Right renal cortex interstitium (tissue), 3 donors: Measurements from ENCODE around the gene DYNLT2B. TPM values are rescaled to one million over a fixed set of nuclear protein-coding genes. Genes with fewer than 3 reads are reported as not detected.
"Not testable (repeated sequence)": the region's sequence is repeated elsewhere in the genome, so short reads cannot be mapped to it uniquely, and the experiment has no call there.

Experiments
- DNase-seq, 3 donors: peaks; one replicate each; pipeline ENCODE4 v3.0.0-alpha.2; 2013; ENCODE audit warnings: low read depth in 3 of 3, low spot score in 2 of 3
- polyA plus RNA-seq, 3 donors: library from polyadenylated mRNA; unstranded; fragments of 120-200 nt; gene quantifications; one replicate each; pipeline ENCODE4 v1.2.1, GENCODE V29; 2013; ENCODE audit not compliant: insufficient read length in 3 of 3

The DYNLT2B gene
- polyA plus RNA-seq, 3 donors = 30.8 to 32.3 (median 32.0) TPM

GRCh38 chr3:196274585-196274984 is 43.5 kb downstream of the DYNLT2B start:
- no peak for DNase-seq

- no peak for DNase-seq
These were observed 44.4 kb downstream of the DYNLT2B start for GRCh38 chr3:196273655-196274054.

GRCh38 chr3:196272826-196273225 is 45.2 kb downstream of the DYNLT2B start:
- no peak for DNase-seq

GRCh38 chr3:196270499-196270898 is 47.5 kb downstream of the DYNLT2B start:
- DNase-seq = no peak

GRCh38 chr3:196268284-196269163 is 49.5 kb downstream of the DYNLT2B start:
- no peak for DNase-seq

- DNase-seq = no peak
These were observed 54.2 kb downstream of the DYNLT2B start for GRCh38 chr3:196263819-196264218.

- DNase-seq = no peak
These were observed 57.3 kb downstream of the DYNLT2B start for GRCh38 chr3:196260784-196261183.

- no peak for DNase-seq
These were observed 62.3 kb downstream of the DYNLT2B start for GRCh38 chr3:196255776-196256175.

- no peak for DNase-seq
These were observed 63.4 kb downstream of the DYNLT2B start for GRCh38 chr3:196254376-196255283.

GRCh38 chr3:196251918-196252317 is 66.1 kb downstream of the DYNLT2B start:
- no peak for DNase-seq

- no peak for DNase-seq
These were observed 71.3 kb downstream of the DYNLT2B start for GRCh38 chr3:196246612-196247308.

- not testable (repeated sequence) for DNase-seq
These were observed 73.9 kb downstream of the DYNLT2B start for GRCh38 chr3:196244166-196244565.

GRCh38 chr3:196241704-196242103 is 76.3 kb downstream of the DYNLT2B start:
- no peak for DNase-seq

Other genes starting within 250 kb of the DYNLT2B start
- 10 to 100 TPM; 45.1 to 48.8 (median 48.7) TPM for gene TFRC, start 236.2 kb downstream of the DYNLT2B start, polyA plus RNA-seq
- gene ZDHHC19, start 106.8 kb downstream of the DYNLT2B start, polyA plus RNA-seq = under 1 TPM in 1 of 3 donors, not detected in 2; 0.38 TPM
- gene SLC51A, start 101.7 kb downstream of the DYNLT2B start, polyA plus RNA-seq = 10 to 100 TPM; 10.3 to 10.7 (median 10.4) TPM
- gene PCYT1A, start 30.5 kb downstream of the DYNLT2B start, polyA plus RNA-seq = 10 to 100 TPM; 36.8 to 38.8 (median 37.7) TPM
- under 1 TPM in 2 of 3 donors, not detected in 1; 0.11 to 0.34 TPM for gene TM4SF19, start 20.1 kb upstream of the DYNLT2B start, polyA plus RNA-seq
- 10 to 100 TPM; 32.6 to 34.4 (median 33.2) TPM for gene UBXN7, start 114.2 kb upstream of the DYNLT2B start, polyA plus RNA-seq
- gene RNF168, start 185.5 kb upstream of the DYNLT2B start, polyA plus RNA-seq = 10 to 100 TPM; 16.0 to 16.9 (median 16.8) TPM
- under 1 TPM in 1 of 3 donors, not detected in 2; 0.08 TPM for gene SMCO1, start 197.1 kb upstream of the DYNLT2B start, polyA plus RNA-seq